Retinal pigment epithelial cell (primary cell): ENCODE data around the gene THOC1.

Experiments used
- DNase-seq: peaks from one replicate; pipeline ENCODE4 v3.0.0-alpha.2; 2010; ENCODE audit warnings: low read depth
- H3K4me3 ChIP-seq: 2 replicates; pipeline ENCODE4 v1.5.1; 2011; ENCODE audit warnings: mild to moderate bottlenecking, low read length, control low read depth, moderate library complexity
- CTCF ChIP-seq: conservative IDR thresholded peaks from 2 replicates; pipeline ENCODE4 v1.5.1; 2011; ENCODE audit warnings: low read depth, low read length, control low read depth, inconsistent platforms

THOC1 gene

GRCh38 chr18:183769-184168 lies 84.1 kb downstream of the THOC1 start:
- no peak for DNase-seq
- no peak for TF ChIP-seq CTCF
- H3K4me3 ChIP-seq: no peak overlapping the region

GRCh38 chr18:181711-182110 lies 86.1 kb downstream of the THOC1 start:
- no peak overlapping the region for H3K4me3 ChIP-seq
- no peak for DNase-seq
- TF ChIP-seq CTCF: no peak

GRCh38 chr18:179499-179898 lies 88.3 kb downstream of the THOC1 start:
- no peak overlapping the region for H3K4me3 ChIP-seq
- TF ChIP-seq CTCF: no peak
- no peak for DNase-seq

- H3K4me3 ChIP-seq: no peak overlapping the region
- TF ChIP-seq CTCF: no peak
- no peak for DNase-seq
These were observed 95.5 kb downstream of the THOC1 start for GRCh38 chr18:172361-172760.
